ENCODE results near the gene SMIM34.
"Not testable (repeated sequence)": the region's sequence is repeated elsewhere in the genome, so short reads cannot be mapped to it uniquely, and the experiment has no call there.

The SMIM34 gene, protein sequence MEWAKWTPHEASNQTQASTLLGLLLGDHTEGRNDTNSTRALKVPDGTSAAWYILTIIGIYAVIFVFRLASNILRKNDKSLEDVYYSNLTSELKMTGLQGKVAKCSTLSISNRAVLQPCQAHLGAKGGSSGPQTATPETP

DNA sequence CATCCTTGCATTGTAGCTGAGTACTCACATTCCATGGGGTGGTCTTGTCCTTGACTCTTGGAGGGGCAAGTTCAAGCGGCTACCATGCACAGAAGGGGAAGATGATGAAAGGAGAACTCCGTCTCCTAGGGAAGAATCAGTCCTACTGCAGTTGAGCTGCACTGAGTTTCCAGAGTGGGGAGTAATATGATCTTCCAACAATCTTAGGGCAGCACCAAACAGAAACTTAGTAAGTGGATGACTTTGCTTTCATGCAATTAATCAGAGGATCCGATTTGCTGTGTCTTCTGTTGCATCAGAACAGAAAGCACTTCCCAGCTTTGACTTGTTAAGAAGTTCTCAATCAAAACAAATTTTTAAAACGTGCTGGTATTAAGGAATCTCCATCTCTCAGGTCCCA lies at the start of gene SMIM34:
TSS of gene SMIM34 (minus strand) at position 147 of the 400 bp plus-strand sequence. CDS start at position 35, 112 bp downstream.
- not testable (repeated sequence) for DNase-seq

DNA sequence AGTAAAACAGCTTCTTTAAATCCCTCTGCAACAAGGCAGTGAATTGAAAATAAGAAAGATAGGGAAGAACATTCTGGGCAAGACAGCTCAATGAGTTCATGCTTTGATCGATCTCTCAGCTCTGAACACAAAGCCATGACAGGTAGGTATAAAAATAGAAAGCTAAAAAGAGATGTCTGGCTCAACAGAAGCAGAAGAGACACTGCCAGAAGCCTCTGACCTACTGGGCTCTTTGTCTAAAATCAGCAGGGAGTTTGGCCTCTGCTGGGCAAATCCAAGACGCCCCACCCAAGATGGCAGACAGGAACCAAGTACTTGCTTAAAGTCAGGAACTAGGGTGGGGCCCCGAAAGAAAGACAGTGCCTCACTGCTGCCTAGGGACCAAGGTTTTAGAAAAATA lies 43.6 kb upstream of the SMIM34 start:
- not testable (repeated sequence) for DNase-seq

DNA sequence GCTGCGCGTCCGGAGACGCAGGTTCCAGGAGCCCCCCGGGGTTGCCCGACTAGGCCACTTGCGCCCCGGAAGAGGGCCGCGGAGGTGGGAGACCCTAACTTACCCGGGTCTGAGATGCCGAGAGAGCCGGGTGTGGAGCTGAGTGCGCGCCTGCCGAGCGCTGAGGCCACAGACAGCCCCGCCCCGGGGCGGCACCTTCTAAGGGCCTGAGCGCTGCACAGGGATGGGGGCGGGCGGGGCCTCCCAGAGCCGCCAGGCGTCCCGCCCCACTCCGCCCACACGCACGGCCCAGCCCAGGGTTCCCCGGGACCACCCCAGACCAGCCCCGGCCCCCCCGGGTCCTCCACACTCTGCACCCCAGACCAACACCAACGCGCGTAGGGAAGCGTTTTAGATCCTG lies 35.7 kb upstream of the SMIM34 start:
- not testable (repeated sequence) for DNase-seq

DNA sequence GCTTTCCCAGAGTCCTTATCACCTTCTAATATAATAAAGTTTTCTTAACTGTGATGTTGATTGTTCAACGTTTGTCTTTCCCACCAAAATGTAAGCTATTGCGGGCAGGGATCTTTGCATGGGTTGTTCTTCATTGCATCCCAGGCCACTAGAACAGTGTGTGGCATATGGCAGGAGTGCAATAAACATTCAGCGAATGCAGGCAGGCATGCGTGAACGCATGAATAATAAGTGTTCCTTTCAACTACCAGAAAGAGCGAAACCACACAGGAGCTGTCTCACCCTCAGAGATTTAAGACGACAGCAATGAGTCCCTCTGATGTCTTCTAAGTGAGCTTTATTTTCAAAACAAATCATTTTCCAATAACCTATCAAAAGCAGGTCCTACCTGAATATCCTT lies 34.5 kb upstream of the SMIM34 start:
- not testable (repeated sequence) for DNase-seq

DNA sequence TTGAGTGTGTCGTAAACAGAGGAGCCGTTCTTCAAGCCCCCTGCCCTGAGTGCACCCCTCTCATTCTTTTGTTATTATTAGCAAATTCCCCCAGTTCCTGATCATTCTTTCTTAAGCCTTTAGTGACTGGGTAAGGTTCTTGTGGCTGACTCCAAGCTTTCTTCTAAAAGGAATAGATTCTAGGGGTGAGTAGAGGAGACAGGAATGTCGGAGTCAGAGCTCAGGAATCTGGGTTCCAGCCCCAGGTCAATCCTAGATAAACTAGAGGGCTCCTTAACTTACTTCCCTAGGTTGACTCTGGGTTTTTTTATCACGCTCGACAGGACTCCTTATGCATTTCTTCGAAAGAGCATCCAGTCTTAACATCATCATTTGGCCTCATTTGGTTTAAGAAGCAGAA lies 32.4 kb upstream of the SMIM34 start:
- DNase-seq: not testable (repeated sequence)

DNA sequence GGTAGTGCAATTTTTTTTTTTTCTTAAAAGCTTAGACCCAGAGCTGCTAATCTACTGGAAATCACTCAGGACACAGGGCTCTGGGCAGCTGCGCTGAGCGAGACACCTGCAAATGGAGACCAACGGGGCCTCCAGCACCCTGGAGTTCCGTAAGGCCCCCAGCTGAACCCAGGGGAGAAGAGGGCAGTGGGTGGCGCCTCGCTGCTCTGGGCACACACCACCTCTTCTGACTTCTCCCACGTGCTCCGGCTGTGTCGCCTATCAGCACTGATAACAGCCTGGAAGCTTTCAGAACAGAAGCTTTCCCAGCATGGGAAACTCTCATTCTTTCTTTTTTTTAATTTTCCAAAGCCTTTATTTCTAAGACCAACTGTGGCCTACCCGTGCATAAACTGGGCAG lies 31.9 kb upstream of the SMIM34 start:
- not testable (repeated sequence) for DNase-seq

DNA sequence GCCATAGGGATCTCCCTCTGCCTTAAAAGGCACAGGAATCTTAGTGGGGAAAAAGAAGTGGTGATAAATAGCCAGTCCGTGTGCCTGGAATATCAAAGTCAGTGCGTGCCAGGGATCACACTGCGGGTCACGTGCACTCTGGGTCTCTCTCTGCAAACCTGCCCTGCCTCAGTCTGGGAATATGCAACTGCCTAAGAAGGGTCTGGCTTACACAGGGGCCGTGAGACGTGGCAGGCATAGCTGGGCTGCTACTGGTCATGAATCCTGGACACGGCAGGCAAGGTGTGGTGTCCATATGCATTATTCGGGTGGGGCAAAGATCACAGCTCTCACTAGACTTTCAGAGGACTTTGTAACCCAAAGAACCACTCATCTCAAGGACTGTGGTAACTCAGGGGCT lies 23.3 kb upstream of the SMIM34 start:
- DNase-seq: not testable (repeated sequence)

DNA sequence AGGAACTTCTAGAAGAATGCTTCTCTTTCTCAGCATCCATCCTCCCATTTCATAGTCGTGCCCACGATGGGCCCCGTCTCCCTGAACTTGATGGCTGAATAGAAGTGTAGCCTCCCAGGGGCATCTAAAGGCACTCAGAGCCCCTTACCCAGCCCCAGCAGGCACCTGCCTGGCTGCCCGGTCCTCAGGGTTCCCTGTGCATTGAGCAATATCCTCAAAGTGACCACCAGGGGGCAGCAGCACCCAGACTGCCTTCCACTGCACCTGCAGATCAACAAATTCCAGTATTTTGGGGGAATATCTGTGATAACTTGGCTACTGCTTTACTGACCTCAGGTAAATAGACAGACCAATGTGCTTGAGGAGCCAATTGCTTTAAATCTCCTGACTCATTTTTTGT lies 19.7 kb upstream of the SMIM34 start:
- DNase-seq: not testable (repeated sequence)

DNA sequence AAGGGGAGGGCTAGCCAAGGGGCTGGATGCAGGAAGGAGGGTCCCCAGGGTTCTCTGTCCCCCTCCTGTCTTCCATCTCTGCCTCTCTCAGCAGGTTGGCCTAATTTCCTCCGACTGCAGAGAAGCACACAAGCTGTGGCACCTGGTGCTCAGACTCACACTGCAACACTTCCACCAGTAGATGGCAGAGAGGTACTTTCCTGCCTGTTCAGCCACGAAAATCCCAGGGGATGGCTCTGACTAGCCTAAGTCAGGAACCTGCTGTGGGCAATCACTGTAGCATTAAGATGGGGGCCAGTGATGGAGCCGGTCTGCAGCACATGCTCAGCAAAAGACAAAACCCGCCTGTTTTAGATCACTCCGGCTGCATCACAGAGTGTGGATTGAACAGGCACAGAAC lies 6.0 kb upstream of the SMIM34 start:
- DNase-seq: not testable (repeated sequence)

DNA sequence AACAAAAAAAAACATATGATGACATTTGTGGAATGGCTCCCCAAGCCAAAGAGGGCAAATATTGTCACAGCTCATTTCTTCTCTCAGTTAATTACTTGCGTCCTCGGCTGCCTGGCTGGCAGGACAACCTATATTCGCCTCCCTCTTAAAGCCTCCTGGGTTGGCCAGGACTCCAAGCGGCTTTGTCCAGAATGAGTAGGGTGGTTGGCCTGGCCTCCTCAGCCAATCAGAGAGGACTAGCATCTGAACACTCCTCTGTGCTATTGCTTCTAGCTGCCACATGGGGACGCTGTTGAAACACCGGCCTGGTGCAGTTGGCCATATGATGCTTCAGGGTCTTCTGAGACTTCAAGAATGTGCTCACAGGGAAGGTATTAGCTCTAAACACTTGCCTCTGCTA lies 4.7 kb upstream of the SMIM34 start:
- DNase-seq: not testable (repeated sequence)

DNA sequence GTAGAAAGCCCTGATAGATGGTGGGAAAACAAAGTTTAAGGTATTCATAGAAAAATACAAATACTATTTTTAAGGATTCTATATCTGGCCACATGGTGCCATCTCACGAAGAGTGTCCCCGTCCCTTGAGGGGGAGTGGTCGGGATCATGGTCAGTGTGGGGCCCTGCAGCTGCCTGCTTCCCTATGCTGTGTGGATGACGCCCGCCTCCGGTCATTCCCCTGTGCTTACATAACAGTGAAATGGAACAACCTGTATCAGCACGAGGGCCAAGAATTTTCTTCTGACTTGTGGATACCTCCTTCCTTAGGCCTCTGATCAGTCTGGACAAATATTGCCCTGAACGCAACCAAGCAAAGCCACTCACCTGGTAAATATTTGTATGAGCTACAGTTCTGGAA lies 3.6 kb upstream of the SMIM34 start:
- DNase-seq: not testable (repeated sequence)

DNA sequence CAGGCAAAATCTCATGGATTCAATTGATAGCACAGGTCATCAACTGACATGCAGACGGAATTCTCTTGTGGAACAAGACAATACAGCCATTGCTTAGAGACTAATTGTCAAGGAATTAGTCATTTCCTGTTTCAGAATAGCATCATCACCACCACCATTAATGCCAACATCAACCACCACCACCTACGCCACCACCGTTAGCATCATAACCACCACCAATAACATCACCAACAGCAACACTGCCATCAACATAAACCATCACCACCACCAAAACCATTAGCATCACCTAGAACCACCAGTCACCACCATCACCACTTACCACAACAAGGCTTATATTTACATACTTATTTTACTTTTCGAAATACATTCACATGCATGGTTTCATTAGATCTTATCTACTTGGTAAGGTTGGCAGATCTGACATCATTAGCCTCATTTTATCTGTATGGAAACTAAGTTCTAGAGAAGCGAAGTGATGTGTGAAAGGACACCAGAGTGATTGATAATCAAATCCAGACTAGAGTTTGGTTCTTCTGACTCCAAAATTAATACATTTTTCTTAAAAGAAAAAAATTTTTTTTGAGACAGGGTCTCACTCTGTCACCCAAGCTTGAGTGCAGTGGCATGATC lies 6.2 kb downstream of the SMIM34 start:
- not testable (repeated sequence) for DNase-seq

DNA sequence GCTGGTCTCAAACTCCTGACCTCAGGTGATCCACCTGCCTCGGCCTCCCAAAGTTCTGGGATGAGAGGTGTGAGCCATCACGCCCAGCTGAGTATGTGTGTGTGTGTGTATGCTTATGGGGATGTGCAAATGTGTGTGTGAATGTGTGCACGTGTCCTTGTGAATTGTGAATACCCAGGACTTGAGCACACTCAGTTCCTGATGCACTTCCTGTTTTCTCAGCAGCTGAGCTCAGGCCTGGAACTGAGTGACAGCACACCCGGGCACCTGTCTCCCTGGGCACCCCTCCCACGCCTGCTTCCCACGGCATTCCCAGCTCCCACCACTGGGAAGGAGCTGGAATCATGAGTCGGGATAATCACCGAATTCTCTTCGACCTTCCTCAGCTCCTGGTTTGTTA lies 16.5 kb downstream of the SMIM34 start:
- DNase-seq: not testable (repeated sequence)

DNA sequence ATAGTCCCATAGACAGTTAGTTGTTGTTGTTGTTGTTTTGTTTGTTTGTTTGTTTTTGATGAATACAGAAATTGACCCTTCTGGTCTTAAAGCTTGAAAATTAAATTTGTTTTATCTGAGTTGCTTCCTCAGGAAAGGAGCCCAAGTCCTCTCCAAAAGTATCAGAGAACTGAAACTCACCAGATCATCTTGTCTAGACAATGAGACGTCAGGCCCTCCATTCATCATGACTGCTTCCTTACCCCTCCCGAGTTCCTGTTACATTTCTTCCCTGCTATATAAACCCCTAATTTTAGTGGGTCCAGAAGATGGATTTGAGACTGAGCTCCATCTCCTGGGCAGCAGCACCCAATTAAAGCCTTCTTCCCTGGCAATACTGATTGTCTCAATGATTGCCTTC lies 17.1 kb downstream of the SMIM34 start:
- not testable (repeated sequence) for DNase-seq

DNA sequence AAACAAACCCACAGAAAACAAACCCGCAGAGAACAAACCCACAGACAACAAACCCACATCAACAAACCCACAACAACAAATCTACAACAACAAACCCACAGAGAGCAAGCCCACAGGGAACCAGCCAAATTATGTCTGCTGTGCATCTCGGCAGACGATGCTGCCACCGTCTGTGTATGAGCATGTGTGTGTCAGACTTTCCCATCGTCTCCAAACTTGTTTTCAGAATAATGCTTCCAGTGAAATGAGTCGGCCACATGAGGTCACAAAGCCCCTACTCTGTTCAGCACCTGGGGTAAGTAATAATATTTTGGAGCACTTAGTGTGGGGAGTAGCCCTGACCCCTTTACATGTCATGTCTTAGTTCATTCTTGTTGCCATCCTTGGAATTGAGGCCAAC lies 17.6 kb downstream of the SMIM34 start:
- DNase-seq: not testable (repeated sequence)

DNA sequence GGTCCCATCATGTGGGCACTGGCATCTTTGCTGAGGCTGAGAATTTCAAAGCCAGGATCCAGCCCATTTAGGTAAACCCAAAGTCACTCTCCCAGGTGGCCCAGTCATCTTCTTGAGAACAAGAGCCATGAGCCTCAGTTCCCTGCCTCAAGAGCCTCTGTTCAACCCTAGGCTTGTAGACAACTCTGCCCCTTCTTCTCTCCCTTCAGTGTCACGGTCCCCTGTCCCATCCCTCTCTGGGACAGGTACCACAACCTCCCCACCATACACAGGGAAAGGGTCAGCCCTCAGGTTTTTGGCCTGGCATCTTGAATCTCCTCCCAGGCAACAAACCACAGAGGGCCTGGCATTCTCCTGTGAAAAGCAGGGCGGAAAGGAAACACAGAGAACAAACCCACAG lies 18.1 kb downstream of the SMIM34 start:
- not testable (repeated sequence) for DNase-seq

DNA sequence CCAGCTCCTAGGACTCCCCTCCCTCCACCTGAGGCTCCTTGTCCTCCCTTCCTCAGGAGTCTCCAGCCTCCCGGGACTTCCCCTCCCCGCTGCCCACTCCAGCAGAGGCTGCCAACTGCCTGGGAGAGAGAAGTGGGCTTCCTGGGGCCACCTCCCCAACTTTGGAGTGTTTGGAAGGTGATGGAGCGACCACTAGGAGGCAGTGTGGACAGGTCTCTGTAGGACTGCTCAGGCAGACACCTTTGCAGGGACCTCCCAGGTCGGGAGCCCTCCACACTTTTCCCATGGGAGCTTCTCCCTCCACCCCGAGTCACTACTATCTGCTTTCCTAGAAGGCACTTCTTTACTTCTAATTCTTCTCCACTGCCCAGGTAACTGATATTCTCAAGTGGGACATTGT lies 19.0 kb downstream of the SMIM34 start:
- not testable (repeated sequence) for DNase-seq

DNA sequence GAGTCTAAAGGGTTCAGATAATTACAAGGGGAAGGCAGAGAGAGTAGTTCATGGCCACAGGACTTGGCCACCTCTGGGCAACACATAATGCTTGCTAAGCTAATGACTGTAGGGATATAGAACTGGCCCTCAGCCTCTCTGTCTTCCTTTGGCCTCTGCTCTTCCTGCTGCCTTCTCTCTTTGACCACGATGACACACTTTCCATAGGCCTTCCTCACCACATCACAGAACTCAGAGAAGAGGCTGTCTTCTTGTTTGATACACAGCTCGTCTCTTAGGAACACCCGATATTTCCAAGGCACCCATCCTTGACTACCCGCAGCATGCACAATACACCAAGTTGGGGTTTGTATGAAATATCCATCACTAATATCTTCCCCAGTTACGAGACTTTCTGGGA lies 23.2 kb downstream of the SMIM34 start:
- not testable (repeated sequence) for DNase-seq

DNA sequence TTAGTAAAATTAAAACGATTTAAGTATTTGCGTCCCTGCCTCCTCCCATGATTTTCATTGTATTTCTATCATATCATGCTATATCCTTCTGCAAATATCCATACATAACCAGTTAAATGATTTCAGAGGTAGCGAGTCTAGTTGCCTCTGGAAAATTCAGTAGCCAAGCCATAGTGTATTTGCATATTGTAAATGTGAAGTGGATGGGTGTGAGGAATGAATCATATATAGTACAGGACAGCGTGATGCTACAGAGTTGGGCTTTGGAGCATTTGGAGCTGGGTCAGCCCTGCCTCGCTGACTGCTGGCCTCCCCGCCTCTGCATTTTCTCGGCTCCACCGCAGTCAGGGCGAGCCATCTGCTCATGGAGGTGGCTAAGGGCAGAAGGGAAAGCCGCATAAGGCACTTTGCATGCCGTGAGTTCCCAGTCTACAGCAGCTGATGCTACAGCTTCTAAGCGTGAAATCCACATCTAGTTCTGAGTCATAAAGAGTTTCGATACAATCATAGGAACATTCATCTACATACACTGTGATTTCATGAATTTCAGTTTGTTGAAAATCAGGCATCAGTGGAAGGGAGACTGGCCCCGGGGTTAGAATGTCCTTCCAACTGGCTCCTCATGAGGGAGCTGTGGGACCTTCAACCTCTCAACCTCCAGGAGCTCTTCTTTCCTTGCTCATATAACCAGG lies 39.9 kb downstream of the SMIM34 start:
- not testable (repeated sequence) for DNase-seq

DNA sequence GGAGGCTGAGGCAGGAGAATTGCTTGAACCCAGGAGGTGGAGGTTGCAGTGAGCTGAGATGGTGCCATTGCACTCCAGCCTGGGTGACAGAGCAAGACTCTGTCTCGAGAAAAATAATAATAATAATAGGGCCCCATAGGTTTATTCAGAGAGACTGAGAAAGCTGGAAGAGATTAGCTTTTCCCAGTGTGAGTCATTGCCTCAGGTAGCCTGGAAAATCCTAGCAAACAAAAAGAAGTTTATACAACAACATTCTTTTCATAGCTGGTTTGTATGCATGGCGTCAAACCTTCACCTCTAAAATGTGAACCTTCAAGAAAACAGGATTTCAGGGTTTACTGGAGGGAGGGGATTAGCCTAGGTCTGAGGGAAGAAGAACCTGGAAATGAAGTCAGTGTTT lies 40.6 kb downstream of the SMIM34 start:
- DNase-seq: not testable (repeated sequence)

DNA sequence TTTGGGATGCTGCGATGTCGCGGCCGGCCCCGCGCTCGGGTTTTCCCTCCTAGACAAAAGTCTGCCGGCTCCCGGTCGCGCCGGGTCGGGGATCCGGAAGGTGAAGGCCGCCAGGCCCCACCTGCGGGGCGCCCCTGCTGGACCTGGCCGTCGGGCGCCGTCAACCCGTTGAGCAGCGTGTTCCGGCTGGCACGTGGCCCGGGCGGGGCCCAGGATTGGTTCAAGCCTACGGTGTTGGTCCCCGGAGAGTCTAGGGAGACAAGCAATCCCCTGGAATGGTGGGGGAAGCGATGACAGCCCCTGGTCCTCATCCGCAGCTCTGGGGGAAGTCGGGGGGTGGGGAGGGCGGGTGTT lies 48.2 kb downstream of the SMIM34 start:
- DNase-seq: not testable (repeated sequence)

DNA sequence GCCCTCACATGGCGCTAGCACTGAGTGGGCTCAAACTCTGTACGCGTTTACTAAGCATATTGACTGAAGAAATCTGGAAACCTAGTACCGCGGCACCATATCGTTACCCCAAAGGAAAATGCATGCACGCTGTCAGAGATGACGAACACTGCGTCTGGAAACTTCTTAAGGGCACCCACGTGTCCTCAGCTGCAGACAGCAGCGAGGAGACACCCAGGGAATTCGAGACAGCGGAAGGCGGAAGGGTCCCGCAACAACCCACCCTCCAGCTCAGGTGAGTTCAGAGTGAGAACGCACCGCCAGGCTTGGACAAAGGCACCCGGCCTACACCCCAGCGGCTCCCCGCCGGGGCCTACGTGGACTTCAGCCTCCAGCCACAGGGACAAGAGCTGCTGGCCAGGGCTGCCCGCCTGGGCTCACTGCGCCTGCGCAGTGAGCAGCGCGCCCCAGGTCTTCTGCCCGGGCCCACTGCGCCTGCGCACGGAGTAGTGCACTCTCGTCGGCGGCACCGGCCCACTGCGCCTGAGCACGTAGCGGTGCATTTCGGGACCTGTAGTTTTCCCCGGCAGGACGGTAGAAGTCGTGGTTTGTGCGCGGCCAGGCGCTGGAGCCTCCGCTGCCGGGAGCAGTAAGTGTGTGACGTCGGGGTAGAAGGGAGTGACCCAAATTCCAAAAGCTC lies 48.7 kb downstream of the SMIM34 start, which contains the start of gene SMIM11:
TSS of gene SMIM11 (plus strand) at position 568 of the 679 bp plus-strand sequence. CDS start 3,998 bp downstream, outside the sequence.
- not testable (repeated sequence) for DNase-seq

DNA sequence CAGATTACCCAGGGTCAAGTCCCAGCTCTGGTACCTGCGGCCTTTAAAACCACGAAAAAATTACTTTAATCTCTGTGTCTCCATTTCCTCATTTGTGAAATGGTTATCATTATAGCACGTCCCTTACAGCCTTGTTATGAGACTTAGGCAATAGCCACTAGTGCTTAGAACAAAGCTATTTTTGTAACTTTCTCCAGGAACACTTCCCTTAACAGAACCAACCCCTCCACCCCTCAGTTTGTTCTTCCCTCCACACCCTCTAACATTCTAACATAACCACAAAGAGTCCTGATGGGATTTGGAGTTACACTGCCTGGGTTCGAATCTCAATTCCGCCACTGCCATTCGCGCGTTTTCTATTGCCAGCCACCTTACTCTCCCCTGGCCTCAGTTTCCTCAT lies 49.3 kb downstream of the SMIM34 start:
- not testable (repeated sequence) for DNase-seq

DNA sequence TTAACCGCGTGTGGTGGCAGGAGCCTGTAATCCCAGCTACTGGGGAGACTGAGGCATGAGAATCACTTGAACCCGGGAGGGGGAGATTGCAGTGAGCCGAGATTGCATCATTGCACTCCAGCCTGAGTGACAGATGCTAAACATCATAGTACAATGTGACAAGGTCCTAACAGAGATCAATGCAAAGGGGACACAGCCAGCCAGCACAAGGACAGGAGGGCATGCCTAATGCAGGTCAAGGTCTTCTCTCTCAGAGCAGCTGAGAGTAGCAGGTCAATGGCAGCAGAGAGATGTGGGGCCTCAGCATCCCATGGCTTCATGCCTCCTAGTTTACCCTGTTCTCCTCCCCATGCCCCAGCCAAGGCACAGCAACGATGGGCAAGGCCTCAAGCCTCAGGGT lies 51.4 kb downstream of the SMIM34 start:
- DNase-seq: no peak

Measured in NCI-H524 treated with DMSO at 0.1 percent for 48 hours (cell line).